D721Med (cell line): ENCODE measurements around the gene IMPA2.
"Not testable (repeated sequence)": the region's sequence is repeated elsewhere in the genome, so short reads cannot be mapped to it uniquely, and the experiment has no call there.

Experiments
- DNase-seq: peaks from one replicate; pipeline ENCODE4 v3.0.0; 2011; ENCODE audit warnings: low spot score; ENCODE audit not compliant: insufficient read length
- FAIRE-seq: peaks from 2 replicates; lab custom pipeline; 2011; peaks lifted over from hg19 to GRCh38; lab: Jason Lieb, UNC
- CTCF ChIP-seq: IDR thresholded peaks from 2 replicates; pipeline ENCODE4 v1.5.1; 2012; ENCODE audit warnings: mild to moderate bottlenecking, control low read depth; ENCODE audit not compliant: insufficient read depth; ENCODE audit errors: missing control alignments

IMPA2 gene

GRCh38 chr18:11981192-11981542, at the start of gene IMPA2:
IMPA2 (plus strand) TSS chr18:11981507; CDS start chr18:11981670, 163 bp downstream.
- TF ChIP-seq CTCF = no peak
- FAIRE-seq (no peak), DNase-seq (no peak)

- DNase-seq (no peak), FAIRE-seq (no peak)
- TF ChIP-seq CTCF = no peak
Measured at GRCh38 chr18:11932393-11932792, 48.9 kb upstream of the IMPA2 start.

DNA sequence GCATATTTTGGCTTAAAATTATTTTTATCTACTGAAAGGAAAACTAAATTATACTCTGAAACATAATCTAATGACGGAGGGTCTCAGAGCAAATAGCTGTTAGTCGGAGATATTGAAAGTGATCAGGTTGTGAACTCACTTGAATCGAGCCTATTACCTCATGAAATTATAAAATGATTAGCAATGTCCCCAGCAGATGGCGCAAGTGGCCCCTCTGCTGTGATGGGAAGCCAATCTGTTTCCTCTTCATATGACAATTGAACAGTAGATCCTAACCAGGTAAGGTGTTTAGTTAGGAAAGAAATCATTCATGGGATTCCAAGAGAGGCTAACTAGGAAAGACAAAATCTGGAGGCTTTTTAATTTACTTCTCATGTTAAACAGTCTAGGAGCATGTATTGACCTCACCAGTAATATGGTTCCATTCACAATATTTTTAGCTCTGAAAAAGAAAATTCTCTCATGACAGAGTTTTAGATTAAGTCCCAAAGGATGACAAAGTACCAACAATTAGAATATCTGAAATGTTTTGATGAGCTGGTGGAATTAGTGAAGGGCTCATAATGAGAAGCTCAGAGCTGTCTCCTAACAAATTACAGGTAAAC, 43.3 kb upstream of the IMPA2 start:
- FAIRE-seq (peak; percentile 35), DNase-seq (peak; percentile 56)
- peak; percentile 81 for TF ChIP-seq CTCF

DNA sequence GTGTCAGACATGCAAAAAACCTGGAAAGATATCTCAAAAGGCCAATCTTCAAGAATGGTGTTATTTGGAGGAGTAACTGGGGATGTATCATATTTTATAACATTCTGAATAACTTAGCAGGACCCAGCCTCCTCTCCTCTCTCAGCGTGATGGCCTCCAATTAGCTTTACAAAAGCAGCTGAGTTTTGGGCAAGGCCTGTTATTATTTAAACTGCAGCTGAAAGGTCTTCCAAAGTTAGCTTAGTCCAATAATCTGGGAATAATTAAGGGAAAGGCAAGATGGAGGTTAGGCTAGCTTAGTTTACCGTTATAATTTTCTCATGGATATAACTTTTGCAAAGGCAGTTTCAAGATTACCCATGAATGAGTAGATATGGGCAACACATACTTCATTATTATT, 40.4 kb upstream of the IMPA2 start:
- DNase-seq = no peak
- TF ChIP-seq CTCF = no peak
- no peak for FAIRE-seq

GRCh38 chr18:11943551-11943950, 37.8 kb upstream of the IMPA2 start:
- DNase-seq (no peak), FAIRE-seq (no peak)
- no peak for TF ChIP-seq CTCF

DNA sequence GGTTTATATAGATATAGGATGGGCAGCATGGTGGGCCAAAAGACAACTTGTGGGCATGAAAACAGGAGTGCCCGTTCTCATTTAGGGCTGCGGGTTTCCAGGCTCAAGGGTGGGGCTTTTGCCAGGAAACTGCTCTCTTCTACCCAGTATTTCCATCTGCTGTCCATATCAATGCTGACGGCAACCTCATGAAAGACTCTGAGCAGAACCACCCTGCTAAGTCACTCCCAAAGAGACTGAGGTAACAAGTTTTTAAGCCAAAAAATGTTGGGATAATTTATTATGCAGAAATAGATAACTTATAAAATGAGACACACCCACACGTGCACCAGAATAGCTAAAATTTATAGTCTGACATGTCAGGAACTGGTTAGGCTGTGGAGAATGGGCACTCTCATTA, 37.1 kb upstream of the IMPA2 start:
- FAIRE-seq (no peak), DNase-seq (no peak)
- no peak for TF ChIP-seq CTCF

GRCh38 chr18:11944786-11945185, 36.5 kb upstream of the IMPA2 start:
- DNase-seq = no peak
- FAIRE-seq = no peak
- no peak for TF ChIP-seq CTCF

GRCh38 chr18:11945834-11946659, 35.3 kb upstream of the IMPA2 start:
- FAIRE-seq, DNase-seq: not testable (repeated sequence)
